ENCODE data around the gene ARHGEF10L.
"Not testable (repeated sequence)": the region's sequence is repeated elsewhere in the genome, so short reads cannot be mapped to it uniquely, and the experiment has no call there.

ARHGEF10L gene

GRCh38 chr1:17723684-17724083 lies 184.2 kb downstream of the ARHGEF10L start:
- no peak for DNase-seq

GRCh38 chr1:17724150-17724549 lies 184.7 kb downstream of the ARHGEF10L start:
- no peak for DNase-seq

- no peak for DNase-seq
These were observed 185.7 kb downstream of the ARHGEF10L start for GRCh38 chr1:17725084-17725719.

GRCh38 chr1:17725811-17726582 lies 186.5 kb downstream of the ARHGEF10L start:
- no peak for DNase-seq

- no peak for DNase-seq
These were observed 188.7 kb downstream of the ARHGEF10L start for GRCh38 chr1:17728123-17728712.

- DNase-seq = no peak
These were observed 189.8 kb downstream of the ARHGEF10L start for GRCh38 chr1:17729248-17729647.

GRCh38 chr1:17729909-17730308 lies 190.4 kb downstream of the ARHGEF10L start:
- DNase-seq = no peak

- no peak for DNase-seq
These were observed 192.0 kb downstream of the ARHGEF10L start for GRCh38 chr1:17731460-17731859.

GRCh38 chr1:17732475-17732874 lies 193.0 kb downstream of the ARHGEF10L start:
- DNase-seq = no peak

- no peak for DNase-seq
These were observed 194.2 kb downstream of the ARHGEF10L start for GRCh38 chr1:17733661-17734060.

- no peak for DNase-seq
These were observed 195.1 kb downstream of the ARHGEF10L start for GRCh38 chr1:17734609-17735008.

- DNase-seq = no peak
These were observed 195.8 kb downstream of the ARHGEF10L start for GRCh38 chr1:17735348-17735747.

GRCh38 chr1:17735793-17736192 lies 196.3 kb downstream of the ARHGEF10L start:
- DNase-seq = no peak

GRCh38 chr1:17736625-17737024 lies 197.1 kb downstream of the ARHGEF10L start:
- DNase-seq = no peak

GRCh38 chr1:17739050-17739449 lies 199.6 kb downstream of the ARHGEF10L start:
- no peak for DNase-seq

- no peak for DNase-seq
These were observed 201.6 kb downstream of the ARHGEF10L start for GRCh38 chr1:17741052-17741451.

GRCh38 chr1:17742583-17742982 lies 203.1 kb downstream of the ARHGEF10L start:
- peak; percentile 11 for DNase-seq

- DNase-seq = no peak
These were observed 203.6 kb downstream of the ARHGEF10L start for GRCh38 chr1:17743008-17743647.

GRCh38 chr1:17743925-17744324 lies 204.4 kb downstream of the ARHGEF10L start:
- DNase-seq = no peak

GRCh38 chr1:17744666-17745478 lies 205.4 kb downstream of the ARHGEF10L start:
- DNase-seq = no peak

GRCh38 chr1:17745479-17745955 lies 206.0 kb downstream of the ARHGEF10L start:
- DNase-seq = no peak

GRCh38 chr1:17746281-17746680 lies 206.8 kb downstream of the ARHGEF10L start:
- not testable (repeated sequence) for DNase-seq

- DNase-seq = no peak
These were observed 207.4 kb downstream of the ARHGEF10L start for GRCh38 chr1:17746920-17747319.

All from NCI-H1092 (cell line).